ENCODE results near the gene PEX12.
A peak's percentile ranks its signal among the peaks of the same experiment; 100 is the strongest.
"Not testable (repeated sequence)": the region's sequence is repeated elsewhere in the genome, so short reads cannot be mapped to it uniquely, and the experiment has no call there.

Gene PEX12

DNA sequence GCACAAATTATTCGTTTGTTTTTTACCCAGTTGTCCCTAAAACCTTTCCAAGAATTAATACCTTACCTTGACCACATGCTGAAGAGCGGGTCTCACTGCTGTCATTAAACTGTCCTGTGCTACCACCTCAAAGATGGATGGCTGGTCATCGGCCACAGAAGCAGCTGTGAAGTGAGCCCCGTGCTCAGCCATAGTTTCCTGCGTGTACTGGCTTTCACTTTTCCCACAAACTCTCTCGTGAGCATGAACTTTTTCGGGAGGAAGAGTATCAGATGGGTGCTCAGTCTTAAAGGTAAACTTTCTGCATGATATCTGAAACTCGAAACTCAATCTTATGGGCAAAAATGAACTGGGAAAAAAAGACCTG lies 558 bp downstream of the PEX12 start:
- no peak for DNase-seq

DNA sequence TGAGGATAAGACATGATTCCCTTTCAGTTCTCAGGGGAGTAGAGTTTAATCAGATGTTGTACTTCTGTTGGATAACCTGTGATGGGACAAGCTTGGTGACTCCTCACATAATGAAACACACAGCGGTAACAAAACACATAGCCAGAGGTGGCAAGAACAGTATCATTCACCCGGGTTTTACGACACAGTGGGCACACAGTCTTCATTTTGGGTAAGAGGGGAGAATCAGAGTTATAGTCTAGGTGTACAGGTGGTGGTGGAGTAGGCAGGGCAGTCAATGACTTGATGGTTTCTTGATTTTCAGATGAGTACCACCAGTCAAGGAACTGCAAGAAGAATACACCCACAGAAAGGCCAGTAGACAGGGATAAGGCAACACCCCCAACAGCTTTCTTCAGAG lies 2.6 kb downstream of the PEX12 start:
- no peak for DNase-seq

DNA sequence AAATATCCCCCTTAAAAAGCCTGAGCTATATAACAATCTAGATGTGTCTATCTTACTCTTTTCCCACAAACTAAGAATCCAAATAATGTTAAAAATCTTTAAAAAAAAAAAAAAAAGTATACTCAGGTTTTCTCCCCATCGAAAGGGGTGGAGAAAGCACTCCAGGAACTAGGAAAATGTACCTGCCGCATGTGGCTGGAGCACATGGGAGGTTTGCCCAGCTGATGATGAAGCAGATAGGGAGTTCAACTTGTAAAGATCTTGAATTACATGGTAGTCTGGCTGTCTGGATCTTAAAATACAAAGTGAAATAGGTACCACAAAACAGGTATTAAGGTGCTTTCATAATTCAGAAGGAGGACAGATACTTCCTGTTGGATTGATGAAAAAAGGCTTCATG lies 9.0 kb downstream of the PEX12 start:
- no peak for DNase-seq

DNA sequence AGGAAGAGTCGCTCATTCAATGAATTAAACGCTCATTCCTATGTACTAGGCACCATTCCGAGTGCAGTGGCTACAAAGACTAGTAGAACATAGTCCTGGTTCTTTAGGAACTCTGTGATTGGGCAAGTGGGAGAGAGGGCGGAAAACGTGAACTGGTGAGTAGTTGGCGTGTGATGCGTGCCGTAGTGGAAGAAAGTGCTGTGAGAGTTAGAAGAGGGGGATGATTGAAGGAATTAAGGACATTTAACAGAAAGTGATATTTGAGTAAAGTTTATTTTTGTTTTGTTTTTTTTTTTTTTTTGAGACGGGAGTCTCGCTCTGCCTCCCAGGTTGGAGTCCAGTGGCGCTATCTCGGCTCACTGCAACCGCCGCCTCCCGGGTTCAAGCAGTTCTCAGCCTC lies 9.8 kb downstream of the PEX12 start:
- peak; percentile 51 to 56 for DNase-seq

DNA sequence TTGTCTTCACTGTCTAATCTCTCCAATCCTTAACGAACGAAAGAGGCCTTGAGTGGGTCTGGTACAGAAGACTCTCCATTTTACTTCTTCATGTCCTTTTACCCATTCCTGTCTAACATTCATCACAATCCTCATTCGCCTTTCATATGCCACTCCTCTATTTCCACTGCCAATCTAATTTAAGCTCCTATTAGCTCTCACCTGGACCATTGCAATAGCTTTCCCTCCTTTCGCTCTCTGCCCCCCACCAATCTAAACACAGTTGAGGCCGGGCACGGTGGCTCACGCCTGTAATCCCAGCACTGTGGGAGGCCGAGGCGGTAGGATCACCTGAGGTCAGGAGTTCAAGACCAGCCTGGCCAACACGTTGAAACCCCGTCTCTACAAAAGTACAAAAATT lies 11.4 kb downstream of the PEX12 start:
- DNase-seq = no peak

DNA sequence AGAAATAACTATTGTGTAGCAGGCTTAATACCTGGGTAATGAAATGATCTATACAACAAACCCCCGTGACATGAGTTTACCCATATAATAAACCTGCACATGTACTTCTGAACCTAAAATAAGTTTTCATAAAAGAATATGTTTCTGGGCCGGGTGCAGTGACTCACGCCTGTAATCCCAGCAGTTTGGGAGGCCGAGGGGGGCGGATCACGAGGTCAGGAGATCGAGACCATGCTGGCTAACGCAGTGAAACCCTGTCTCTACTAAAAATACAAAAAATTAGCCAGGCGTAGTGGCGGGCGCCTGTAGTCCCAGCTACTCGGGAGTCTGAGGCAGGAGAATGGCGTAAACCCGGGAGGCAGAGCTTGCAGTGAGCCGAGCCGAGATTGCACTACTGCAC lies 15.2 kb downstream of the PEX12 start:
- not testable (repeated sequence) for DNase-seq

DNA sequence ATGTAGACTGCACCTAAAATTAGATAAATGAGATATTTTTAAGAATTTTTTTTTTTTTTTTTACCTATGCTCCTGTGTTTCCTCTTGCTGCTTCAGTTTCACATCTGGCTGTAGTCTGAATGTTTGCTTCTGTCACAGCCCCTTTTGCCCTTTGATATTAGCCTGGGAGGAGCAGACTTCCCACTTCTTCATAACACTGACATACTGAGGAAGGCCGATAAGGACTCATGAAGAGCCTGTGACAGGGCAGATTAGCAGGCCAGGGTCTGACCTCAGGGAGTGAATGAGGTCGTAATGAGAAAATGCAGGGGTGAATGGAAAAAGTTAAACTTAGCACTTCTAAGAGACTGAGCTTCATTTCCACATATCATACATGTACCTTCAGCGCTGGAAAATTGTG lies 17.7 kb downstream of the PEX12 start, which contains the start of gene SLFN14:
SLFN14 (minus strand) TSS at position 117 of the 400 bp plus-strand sequence. CDS start 2,757 bp downstream, outside the sequence.
- no peak for DNase-seq

DNA sequence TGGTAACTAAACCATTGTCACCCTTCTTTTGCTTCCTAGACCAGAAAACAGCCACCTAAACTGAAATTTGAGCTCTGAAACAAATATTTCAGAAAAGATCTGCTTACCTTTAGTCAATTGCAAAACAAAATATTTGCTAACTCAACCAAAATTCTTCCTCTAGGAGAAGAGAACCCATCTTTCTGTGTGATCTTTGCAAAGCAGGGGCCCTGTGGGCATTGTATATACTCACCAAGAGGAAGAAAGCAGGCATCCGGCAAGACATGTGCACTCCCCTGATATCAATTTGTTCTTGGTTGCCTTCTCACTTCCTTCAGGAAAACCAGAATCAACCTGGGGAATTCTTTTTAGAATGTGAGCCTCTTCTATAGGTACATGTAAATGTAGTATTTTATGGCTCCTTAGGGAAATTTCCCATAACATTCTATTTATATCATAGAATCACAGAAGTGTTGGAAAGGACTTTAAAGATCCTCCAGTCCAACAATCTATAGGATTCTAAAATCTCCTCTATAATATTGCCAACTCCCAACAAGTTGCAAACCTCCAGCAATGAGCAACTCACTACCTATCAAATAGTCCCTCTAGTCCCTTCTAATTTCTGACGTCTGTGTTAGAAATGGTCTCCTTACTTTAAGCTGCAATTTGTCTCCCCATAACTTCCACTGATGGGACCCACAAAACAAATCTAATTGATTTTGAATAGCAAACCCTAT lies 18.7 kb downstream of the PEX12 start:
- DNase-seq = no peak

DNA sequence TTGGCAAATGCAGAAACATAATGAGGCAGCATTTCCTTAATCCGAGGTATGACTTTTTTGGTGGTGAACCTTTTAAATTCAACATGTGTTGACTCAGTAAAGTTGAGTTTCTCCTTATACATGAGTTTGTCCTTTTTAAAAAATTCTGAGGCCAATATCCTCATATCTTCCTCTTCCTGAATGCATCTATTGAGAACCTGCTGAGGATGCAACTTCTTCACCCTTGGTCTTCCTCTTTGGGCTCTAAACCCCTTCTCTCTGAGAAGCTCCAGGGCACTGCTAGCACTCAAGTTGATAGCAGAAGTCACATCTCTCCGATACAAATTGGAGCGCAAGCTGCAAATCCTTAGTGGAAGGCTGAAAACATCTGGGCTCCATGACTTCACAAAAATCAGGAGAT lies 21.0 kb downstream of the PEX12 start:
- no peak for DNase-seq

DNA sequence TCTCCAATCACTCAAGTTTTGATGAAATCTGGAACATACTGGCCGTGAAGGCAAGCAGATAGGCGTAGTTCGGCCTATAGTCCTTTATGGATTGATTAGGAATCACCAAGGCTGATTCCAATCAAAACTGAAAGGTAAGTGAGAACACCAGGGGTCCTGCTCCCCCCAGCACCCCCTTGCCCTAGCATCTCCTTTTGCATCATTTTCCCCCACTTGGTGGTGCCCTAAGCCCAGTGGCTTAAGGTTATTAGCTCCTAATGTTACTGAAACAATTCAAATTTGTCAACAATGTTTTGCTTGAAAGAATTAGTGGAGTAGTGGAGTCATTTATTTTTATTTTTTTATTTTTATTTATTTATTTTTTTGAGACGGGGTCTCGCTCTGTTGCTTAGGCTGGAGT lies 22.7 kb downstream of the PEX12 start:
- no peak for DNase-seq

DNA sequence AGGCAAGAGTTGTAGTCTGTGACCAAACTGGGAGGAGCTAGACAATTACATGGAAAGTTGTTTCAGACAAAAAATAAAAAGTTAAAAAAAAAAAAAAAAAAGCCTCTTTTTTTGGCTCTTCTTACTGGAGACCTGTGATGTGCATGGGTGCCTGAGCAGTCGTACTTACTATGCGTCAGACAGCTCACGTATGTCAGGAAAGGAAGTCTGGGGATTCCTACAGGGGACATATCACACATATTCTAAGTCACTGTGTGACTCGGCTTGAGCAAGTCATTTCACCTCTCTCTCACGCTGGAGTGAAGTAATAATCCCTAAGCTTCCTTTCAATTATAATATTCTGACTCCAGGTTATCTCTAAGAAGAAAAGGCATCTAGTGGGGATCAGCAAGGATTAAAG lies 23.7 kb downstream of the PEX12 start:
- no peak for DNase-seq

DNA sequence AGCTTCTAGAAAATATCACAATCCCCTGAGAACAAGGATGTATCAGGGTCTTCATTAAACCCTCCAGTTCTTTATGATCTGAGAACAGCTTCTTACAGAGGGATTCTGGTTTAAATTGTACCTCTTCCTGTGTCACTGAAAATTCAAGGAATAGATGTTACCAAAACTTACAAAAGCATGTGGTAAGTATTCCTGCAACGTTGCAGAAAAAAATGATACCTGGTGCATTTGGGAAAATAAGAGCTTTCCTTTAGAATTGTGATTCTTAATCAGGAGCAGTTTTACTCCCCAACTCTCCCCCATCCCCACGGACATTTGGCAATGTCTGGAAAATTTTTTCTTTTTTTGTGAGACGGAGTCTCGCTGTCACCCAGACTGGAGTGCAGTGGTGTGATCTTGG lies 25.1 kb downstream of the PEX12 start:
- no peak for DNase-seq

DNA sequence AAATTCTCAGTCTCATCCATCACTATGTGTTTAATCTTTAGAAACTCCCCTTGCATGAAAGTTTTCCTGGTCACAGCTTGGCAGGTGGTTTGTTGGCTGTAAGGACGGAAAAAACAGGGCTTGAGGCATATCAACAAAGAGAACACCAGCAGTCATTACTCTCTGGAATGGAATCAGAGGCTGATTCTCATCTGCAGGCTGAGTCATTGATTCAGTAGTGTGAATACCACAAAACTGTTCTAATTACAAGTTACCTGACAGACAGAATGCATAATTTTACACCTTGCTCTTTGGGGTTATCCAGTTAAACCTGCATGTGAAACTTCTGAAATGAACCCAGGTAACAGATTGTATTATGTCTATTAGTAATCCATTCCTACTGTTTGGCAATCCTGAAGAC lies 29.4 kb downstream of the PEX12 start:
- no peak for DNase-seq

DNA sequence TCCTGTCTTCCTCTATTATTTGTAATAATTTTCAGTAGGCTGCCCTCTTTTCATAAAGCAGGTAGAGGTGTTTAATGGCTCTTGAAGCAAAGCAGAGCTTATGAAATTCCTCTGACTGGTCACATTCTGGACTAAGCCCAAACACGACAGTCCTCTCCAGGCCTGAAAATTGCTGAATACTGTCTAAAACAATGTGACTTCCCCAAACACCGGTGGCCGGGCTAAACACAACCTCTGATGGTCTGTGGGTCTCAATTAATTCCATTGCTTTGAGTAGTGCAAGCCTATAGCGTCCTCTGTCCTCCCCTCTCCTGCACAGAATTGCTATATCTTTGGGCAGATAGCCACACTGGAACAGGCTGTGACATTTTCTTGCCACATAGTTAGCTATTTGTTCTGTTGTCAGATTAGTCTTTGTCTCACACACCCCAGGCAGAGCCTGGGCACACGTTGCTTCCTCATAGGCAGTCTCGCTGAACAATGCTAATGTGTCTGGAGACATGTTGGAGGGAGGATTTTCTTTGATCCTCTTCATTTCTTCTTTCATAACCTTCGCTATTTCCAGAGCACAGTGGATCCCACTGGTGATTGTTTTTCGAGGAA lies 30.1 kb downstream of the PEX12 start:
- DNase-seq = no peak

DNA sequence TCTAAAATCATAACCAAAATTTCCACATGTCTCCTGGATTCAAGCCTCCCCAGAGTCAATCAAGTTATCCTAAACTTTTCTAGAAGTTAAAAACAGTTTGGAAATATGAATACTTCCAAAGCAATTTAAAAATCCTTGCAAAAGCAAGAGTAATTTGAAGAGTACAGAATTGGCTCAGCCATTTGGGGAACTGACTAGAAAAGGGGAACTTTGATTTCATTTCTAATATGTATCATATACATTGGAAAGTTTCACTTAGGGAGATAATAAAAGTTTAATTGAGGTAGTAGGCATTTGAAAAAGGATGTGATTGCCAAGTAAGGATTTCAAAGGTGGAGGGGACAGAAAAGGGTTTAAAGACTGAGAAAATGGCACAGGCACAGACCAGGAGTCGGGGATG lies 31.9 kb downstream of the PEX12 start:
- no peak for DNase-seq

DNA sequence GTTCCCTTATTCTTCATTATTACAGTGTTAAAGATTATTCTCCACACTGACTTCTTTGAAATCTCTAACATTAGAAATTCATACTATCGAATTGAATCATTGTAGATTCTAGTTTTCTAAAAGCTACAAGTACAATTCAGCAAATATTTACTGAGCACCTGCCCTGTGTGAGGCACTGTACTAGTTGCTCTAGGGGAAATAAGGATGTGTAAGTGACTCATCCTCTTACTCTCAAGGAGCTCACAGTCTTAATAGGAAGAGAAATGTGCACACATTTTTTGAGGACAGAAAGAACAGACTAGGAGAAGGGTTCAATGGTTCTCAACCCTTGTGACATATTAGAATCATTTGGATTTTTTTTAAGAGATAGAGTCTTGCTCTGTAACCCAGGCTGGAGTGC lies 33.2 kb downstream of the PEX12 start:
- no peak for DNase-seq

DNA sequence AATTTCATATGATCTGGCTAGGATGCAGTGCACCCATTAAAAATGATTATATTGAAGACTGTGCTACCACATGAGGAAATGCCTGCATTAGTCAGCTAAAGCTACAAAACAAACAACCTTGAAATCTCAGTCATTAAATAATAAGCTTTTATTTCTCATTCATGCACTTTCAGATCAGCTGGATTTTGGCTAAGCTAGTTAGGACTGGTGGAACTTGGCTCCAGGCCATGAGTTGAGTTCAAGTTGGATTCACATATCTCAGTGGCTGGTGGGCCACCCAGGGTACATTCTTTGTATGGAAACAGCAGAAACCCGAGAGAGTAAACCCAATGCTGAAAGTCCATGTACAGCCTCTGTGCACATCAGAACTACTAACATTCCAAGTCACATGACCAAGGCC lies 34.5 kb downstream of the PEX12 start:
- no peak for DNase-seq

DNA sequence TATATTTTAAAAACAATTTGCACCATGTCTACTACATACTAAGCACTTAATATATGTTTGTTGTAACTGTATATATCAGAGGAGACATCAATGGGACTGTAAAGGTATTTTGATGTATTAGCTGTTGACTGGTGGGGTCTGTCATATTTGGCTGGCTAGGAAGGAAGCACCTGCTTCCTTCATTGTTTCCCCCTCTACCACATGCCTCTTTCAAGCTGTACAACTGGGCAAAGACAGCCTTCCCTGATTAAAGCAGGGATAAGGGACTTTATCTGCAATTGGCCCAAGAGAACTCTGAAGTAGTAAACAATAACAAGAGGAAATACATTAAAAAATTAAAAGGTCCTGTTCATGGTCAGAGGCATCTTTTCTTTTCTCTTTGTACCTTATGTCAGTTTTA lies 35.4 kb downstream of the PEX12 start:
- no peak for DNase-seq

DNA sequence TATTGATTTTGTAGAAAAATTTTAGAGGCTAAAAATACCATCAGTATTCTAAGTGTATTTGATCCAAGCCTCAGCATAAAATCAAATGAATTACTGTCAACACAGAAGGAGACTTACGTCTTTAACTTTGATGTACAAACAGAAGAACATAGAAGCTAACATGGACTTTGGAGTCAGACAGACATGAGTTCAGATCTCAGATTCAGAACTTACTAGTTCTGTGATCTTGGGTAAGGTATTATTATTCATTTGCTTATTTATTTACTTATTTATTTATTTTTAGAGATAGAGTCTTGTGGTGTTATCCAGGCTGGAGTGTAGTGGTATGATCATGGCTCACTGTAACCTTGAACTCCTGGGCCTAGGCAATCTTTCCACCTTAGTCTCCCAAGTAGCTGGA lies 36.9 kb downstream of the PEX12 start:
- no peak for DNase-seq

DNA sequence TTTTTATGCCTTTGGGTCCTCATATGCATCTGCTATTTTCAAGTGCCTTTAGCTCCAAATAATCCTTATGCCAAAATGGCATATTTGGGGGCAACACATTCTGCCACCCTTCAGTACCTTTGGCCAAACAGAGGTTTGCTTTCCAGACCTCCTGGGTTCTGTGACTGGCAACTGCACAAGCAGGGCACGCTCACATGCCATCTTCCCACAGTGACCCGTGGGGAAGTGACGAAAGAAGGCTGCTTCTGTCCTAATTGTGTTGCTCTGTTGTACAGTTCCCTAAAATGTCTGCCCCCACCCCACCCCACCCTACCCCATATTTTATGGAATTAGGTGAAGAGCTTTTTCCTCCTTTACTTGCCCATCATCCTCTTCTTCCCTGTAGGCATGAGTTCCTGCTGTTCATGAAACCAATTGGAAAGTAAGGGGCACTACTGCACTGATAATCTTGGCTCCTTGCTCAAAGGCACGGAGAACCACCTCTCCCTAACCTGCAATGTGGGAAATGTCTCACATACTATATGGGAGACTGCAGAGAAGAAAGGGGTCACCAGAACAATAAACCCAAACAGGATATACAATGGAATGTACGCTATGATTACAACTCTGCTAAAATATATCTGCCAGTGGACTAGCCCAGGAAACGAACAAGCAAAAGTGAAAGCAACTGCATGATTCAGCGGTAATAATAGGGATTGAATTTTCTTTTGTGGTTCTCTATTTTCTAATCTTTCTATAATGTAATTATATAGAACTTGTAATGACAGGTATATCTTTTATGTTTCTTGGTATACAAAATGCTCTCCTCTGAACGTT lies 37.6 kb downstream of the PEX12 start:
- peak; percentile 65 to 70 for DNase-seq

DNA sequence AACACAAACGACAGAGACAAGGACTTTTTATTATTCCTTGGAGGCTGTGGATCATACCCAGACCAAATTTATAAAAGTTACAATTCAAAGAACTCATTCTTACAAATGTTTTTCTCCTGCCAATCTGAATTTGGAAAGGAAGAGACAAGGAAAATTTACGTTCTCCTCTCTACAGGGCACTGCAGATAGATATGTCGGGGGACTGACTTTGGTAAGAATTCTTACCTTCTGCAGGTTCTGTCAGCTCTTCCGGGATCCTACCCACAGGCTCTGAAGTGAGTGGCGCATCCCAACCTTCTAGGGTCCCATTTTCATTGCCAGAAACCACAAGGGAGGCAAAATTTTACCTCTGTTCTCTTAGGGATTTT lies 38.7 kb downstream of the PEX12 start:
- DNase-seq = no peak

DNA sequence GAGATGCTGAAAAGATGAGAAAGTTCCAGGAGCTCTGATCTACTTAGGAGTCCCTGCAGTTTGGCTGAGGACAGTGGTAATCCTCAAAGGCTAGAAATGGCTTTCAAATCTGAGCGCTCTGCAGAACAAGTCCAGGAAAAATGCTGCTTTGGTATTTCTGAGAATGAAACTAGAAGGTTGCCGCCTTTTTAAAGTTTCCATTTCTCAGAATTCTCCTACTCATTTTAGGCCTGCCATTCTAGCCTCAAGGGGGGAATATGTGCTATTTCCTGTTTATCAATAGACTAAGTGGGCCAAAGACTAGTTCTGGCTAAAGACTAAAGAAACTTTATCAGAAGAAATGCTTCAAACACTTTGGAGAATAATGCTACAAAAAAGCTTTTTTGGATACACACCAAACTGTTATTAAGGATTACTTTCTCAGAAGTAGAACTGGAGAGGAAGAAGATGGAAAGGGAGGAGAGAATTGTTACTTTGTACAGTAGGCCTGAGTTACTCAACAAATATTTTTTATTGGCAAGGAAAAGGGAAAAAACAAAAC lies 40.7 kb downstream of the PEX12 start, which contains the start of gene SLFN12L:
SLFN12L (minus strand) TSS at position 78 of the 541 bp plus-strand sequence. CDS start 15,314 bp downstream, outside the sequence.
- no peak for DNase-seq

DNA sequence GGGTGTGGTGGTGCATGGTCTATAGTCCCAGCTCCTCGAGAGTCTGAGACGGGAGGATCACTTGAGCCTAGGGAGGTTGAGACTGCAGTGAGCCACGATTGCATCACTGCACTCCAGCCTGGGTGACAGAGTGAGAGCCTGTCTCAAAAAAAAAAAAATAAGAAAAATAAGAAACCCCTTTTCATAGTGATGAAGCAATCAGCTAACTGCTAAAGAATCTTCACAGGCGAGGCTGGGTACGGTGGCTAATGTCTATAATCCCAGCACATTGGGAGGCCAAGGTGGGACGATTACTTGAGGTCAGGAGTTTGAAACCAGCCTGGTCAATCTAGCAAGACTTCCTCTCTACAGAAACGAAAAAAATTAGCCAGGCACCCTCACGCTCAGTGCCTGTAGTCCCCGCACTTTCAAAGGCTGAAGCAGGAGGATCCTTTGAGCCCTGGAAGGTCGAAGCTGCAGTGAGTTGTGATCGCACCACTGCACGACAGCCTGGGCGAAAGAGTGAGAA lies 41.7 kb downstream of the PEX12 start:
- peak; percentile 52 to 56 for DNase-seq

DNA sequence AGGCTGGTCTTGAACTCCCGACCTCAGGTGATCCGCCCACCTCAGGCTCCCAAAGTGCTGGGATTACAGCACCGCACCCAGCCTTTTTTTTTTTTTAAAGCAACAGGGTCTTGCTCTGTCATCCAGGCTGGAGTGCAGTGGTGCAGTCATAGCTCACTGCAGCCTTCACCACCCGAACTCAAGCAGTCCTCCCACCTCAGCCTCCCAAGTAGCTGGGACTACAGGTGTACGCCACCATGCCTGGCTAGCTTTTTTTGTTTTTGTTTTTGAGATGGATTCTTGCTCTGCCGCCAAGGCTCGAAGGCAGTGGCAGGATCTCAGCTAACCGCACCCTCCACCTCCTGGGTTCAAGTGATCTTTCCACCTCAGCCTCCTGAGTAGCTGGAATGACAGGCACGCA lies 43.0 kb downstream of the PEX12 start:
- DNase-seq = not testable (repeated sequence)

Data from activated T-cell treated with anti-CD3 and anti-CD28 coated beads, Interleukin-2, amount 50 U/mL, for 48 hours (primary cell).